CD8-positive, alpha-beta memory T cell (primary cell): ENCODE measurements around the gene ZNF587. TPM values are rescaled to one million over a fixed set of nuclear protein-coding genes. Genes with fewer than 3 reads are reported as not detected.
A peak's percentile ranks its signal among the peaks of the same experiment; 100 is the strongest.
"Not testable (repeated sequence)": the region's sequence is repeated elsewhere in the genome, so short reads cannot be mapped to it uniquely, and the experiment has no call there.

Source experiments
- CTCF ChIA-PET: fragments of 350-600 bp; sonication (Branson Sonifier 250); formaldehyde crosslinking; loops from one replicate; lab custom pipeline; 2021; ENCODE audit warnings: antibody characterized with exemption; lab: Charles Lee
- POLR2A ChIA-PET: fragments of 350-600 bp; sonication (Branson Sonifier 250); formaldehyde crosslinking; loops from one replicate; lab custom pipeline; 2021; ENCODE audit warnings: antibody characterized with exemption; lab: Charles Lee
- DNase-seq, 5 donors: peaks; one replicate each; pipeline versions ENCODE4 v3.0.0 to v3.0.0-alpha.2; 2020 to 2022; ENCODE audit warnings: mixed read lengths in 1 of 5
- H3K27ac ChIP-seq: one replicate; pipeline ENCODE4 v1.7.0; 2013; ENCODE audit warnings: low read depth, mild to moderate bottlenecking, low read length, moderate library complexity
- H3K27me3 ChIP-seq: 2 replicates; pipeline ENCODE4 v1.7.0; 2013; ENCODE audit warnings: low read length, mild to moderate bottlenecking; ENCODE audit not compliant: insufficient read depth, poor library complexity, severe bottlenecking
- H3K36me3 ChIP-seq: 2 replicates; pipeline ENCODE4 v1.7.0; 2013; ENCODE audit warnings: mild to moderate bottlenecking, low read length, moderate library complexity; ENCODE audit not compliant: insufficient read depth
- H3K4me1 ChIP-seq: 2 replicates; pipeline ENCODE4 v1.7.0; 2013; ENCODE audit warnings: mild to moderate bottlenecking, low read length, moderate library complexity; ENCODE audit not compliant: insufficient read depth
- H3K4me3 ChIP-seq: 2 replicates; pipeline ENCODE4 v1.7.0; 2013; ENCODE audit warnings: mild to moderate bottlenecking, low read length
- H3K9me3 ChIP-seq: 2 replicates; pipeline ENCODE4 v1.7.0; 2013; ENCODE audit warnings: mild to moderate bottlenecking, low read length
- H3K27ac Mint-ChIP-seq, 8 donors: one replicate each; pipeline ENCODE4 v1.8.0; 2020 to 2021; ENCODE audit warnings: mixed read lengths in 8 of 8, mild to moderate bottlenecking in 6 of 8, inconsistent platforms in 3 of 8, moderate library complexity in 3 of 8
- H3K27me3 Mint-ChIP-seq, 2 donors: one replicate each; pipeline ENCODE4 v1.8.0; 2020 to 2021; ENCODE audit warnings: mixed read lengths in 2 of 2, mild to moderate bottlenecking in 1 of 2, moderate library complexity in 1 of 2
- H3K36me3 Mint-ChIP-seq, 3 donors: one replicate each; pipeline ENCODE4 v1.8.0; 2020 to 2021; ENCODE audit warnings: mixed read lengths in 3 of 3, inconsistent platforms in 1 of 3, mild to moderate bottlenecking in 1 of 3
- H3K4me1 Mint-ChIP-seq, 3 donors: one replicate each; pipeline ENCODE4 v1.8.0; 2020 to 2021; ENCODE audit warnings: mixed read lengths in 3 of 3, inconsistent platforms in 1 of 3, mild to moderate bottlenecking in 1 of 3
- H3K4me3 Mint-ChIP-seq, 7 donors: one replicate each; pipeline ENCODE4 v1.8.0; 2020 to 2021; ENCODE audit warnings: mixed read lengths in 7 of 7, mild to moderate bottlenecking in 6 of 7, moderate library complexity in 4 of 7, inconsistent platforms in 2 of 7
- H3K9me3 Mint-ChIP-seq, 5 donors: one replicate each; pipeline ENCODE4 v1.8.0; 2020 to 2022; ENCODE audit warnings: mixed read lengths in 5 of 5, mild to moderate bottlenecking in 3 of 5, moderate library complexity in 2 of 5, inconsistent platforms in 1 of 5
- polyA plus RNA-seq: library from polyadenylated mRNA; unstranded; fragments of 300-500 nt; fragmentation: Illumina TruSeq; gene quantifications from one replicate; pipeline ENCODE4 v1.2.3, GENCODE V29; 2021
- total RNA-seq, 2 experiments: library from RNA; stranded (reverse); gene quantifications; one replicate each; pipeline ENCODE4 v1.2.3, GENCODE V29; 2021

Gene ZNF587
- total and polyA plus RNA-seq, 3 experiments from 2014 or later: 4.8 to 27.2 (median 24.2) TPM

GRCh38 chr19:57823608-57824007, 26.1 kb upstream of the ZNF587 start:
- H3K9me3 ChIP-seq, H3K27me3 Mint-ChIP-seq, H3K4me3 Mint-ChIP-seq, H3K27me3 ChIP-seq, DNase-seq, H3K4me3 ChIP-seq, CTCF ChIA-PET, H3K27ac ChIP-seq, POLR2A ChIA-PET, H3K9me3 Mint-ChIP-seq, H3K36me3 ChIP-seq: not testable (repeated sequence)
- Mint-ChIP-seq H3K36me3 (peaks cover 0 to 54% (median 6%) of the 10 kb centered on the region in 3 donors), H3K27ac (peak overlapping the region in 6 of 8 donors; percentile 0 to 56 (median 37)), H3K4me1 (peaks cover 55 to 71% (median 67%) of the 10 kb centered on the region in 3 donors)
- H3K4me1 ChIP-seq: peaks cover 10% of the 10 kb centered on the region

GRCh38 chr19:57825511-57825910, 24.1 kb upstream of the ZNF587 start:
- no peak for DNase-seq
- H3K4me1 ChIP-seq: peaks cover 3% of the 10 kb centered on the region
- H3K27ac Mint-ChIP-seq: peak overlapping the region in 1 of 8 donors; percentile 56
- ChIA-PET POLR2A (no interaction called here), CTCF (no interaction called here)
- no peaks in the 10 kb centered on the region for H3K9me3 ChIP-seq
- H3K27ac ChIP-seq: no peak overlapping the region
- H3K4me1 Mint-ChIP-seq: peaks cover 46 to 73% (median 67%) of the 10 kb centered on the region in 3 donors
- no peaks in the 10 kb centered on the region for H3K36me3 ChIP-seq
- no peaks in the 10 kb centered on the region for H3K27me3 Mint-ChIP-seq
- no peaks in the 10 kb centered on the region for H3K9me3 Mint-ChIP-seq
- H3K36me3 Mint-ChIP-seq: peaks cover 0 to 54% (median 6%) of the 10 kb centered on the region in 3 donors
- no peak overlapping the region for H3K4me3 Mint-ChIP-seq
- H3K27me3 ChIP-seq: no peaks in the 10 kb centered on the region
- H3K4me3 ChIP-seq: no peak overlapping the region

- peaks cover 24 to 50% (median 44%) of the 10 kb centered on the region in 3 donors for H3K4me1 Mint-ChIP-seq
- Histone ChIP-seq H3K9me3 (no peaks in the 10 kb centered on the region), H3K4me3 (no peak overlapping the region), H3K27ac (no peak overlapping the region), H3K4me1 (no peaks in the 10 kb centered on the region), H3K36me3 (no peaks in the 10 kb centered on the region), H3K27me3 (no peaks in the 10 kb centered on the region)
- CTCF ChIA-PET: interaction anchor here (1.3 kb wide), 1 partner anchor 106 kb away, joined by 4 read pairs; no protein-coding TSS in a partner anchor
- no peaks in the 10 kb centered on the region for H3K9me3 Mint-ChIP-seq
- no peak for DNase-seq
- peak overlapping the region in 2 of 8 donors; percentile 57 to 94 for H3K27ac Mint-ChIP-seq
- POLR2A ChIA-PET: no interaction called here
- peaks cover 3 to 36% (median 10%) of the 10 kb centered on the region in 3 donors for H3K36me3 Mint-ChIP-seq
- H3K4me3 Mint-ChIP-seq: no peak overlapping the region
- no peaks in the 10 kb centered on the region for H3K27me3 Mint-ChIP-seq
These were observed 20.3 kb upstream of the ZNF587 start for GRCh38 chr19:57829316-57829715.

DNA sequence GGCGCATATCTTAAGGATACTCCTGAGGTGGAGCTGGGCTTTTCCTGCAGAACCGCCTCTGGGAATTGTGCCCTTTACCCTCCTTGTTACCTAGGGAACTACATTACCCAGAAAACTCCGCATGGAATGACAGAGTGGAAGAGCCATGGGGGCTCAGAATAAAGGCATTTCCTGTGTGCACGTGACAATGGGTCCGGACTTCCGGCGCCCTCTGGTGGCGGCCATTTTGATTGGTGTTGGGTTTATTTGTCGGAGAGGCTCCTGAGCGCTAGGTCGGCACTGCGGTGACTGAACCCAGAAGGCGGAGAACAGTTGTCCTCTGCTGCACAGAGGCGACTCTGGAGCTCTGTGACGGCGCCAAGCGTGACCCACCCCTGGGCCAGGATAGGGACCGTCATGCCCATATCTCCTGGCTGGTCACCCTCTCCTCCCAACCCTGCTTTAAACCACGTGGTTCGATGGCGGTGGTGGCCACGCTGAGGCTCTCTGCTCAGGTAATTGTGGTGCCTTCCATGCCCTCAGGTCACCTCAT, 19.5 kb upstream of the ZNF587 start, which contains the start of gene ZNF587B:
ZNF587B (plus strand) TSS at position 229 of the 532 bp plus-strand sequence; CDS start at position 459, 230 bp downstream.
- H3K4me1 ChIP-seq: no peaks in the 10 kb centered on the region
- H3K4me3 Mint-ChIP-seq: peak within 1 kb of the TSS in 1 of 7 donors; percentile 23
- DNase-seq: peak in 4 of 5 donors; percentile 8 to 55 (median 18)
- H3K36me3 Mint-ChIP-seq: peaks cover 3 to 32% (median 8%) of the 10 kb centered on the region in 3 donors
- H3K27ac ChIP-seq: no peak within 1 kb of the TSS
- H3K9me3 Mint-ChIP-seq: no peaks in the 10 kb centered on the region
- no peaks in the 10 kb centered on the region for H3K36me3 ChIP-seq
- no peaks in the 10 kb centered on the region for H3K27me3 Mint-ChIP-seq
- CTCF ChIA-PET: interaction anchor here (1.3 kb wide), 1 partner anchor 107 kb away, joined by 4 read pairs; no protein-coding TSS in a partner anchor
- H3K4me1 Mint-ChIP-seq: peaks cover 19 to 45% (median 39%) of the 10 kb centered on the region in 3 donors
- POLR2A ChIA-PET: no interaction called here
- H3K4me3 ChIP-seq: no peak within 1 kb of the TSS
- peak within 1 kb of the TSS in 3 of 8 donors; percentile 47 to 94 (median 57) for H3K27ac Mint-ChIP-seq
- no peaks in the 10 kb centered on the region for H3K9me3 ChIP-seq
- no peaks in the 10 kb centered on the region for H3K27me3 ChIP-seq

DNA sequence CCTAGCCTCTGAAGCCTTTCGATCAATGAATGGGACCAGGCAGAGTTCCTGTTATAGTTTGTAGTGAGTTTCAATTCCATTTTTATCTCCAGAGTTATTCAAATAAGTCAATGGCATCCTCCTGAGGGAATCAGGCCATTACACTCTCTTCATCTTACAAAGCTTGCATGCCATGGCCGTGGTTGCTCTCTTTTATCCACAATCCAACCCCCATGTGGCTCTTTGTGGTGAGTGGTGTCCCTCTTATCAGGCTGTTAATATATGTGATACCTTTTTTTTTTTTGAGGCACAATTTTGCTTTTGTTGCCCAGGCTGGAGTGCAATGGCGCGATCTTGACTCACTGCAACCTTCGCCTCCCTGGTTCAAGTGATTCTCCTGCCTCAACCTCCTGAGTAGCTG, 12.7 kb upstream of the ZNF587 start:
- H3K4me3 Mint-ChIP-seq: not testable (repeated sequence)

GRCh38 chr19:57838622-57839191, 11.0 kb upstream of the ZNF587 start:
- POLR2A ChIA-PET, H3K27ac ChIP-seq: not testable (repeated sequence)
- peaks cover 4 to 52% (median 7%) of the 10 kb centered on the region in 3 donors for H3K36me3 Mint-ChIP-seq

More for the DNA sequence above, 12.7 kb upstream of the ZNF587 start:
- DNase-seq, H3K27ac Mint-ChIP-seq, H3K27me3 Mint-ChIP-seq, CTCF ChIA-PET, H3K9me3 ChIP-seq, H3K27me3 ChIP-seq, H3K4me3 ChIP-seq, H3K4me1 ChIP-seq, H3K36me3 ChIP-seq, H3K9me3 Mint-ChIP-seq, H3K27ac ChIP-seq, POLR2A ChIA-PET: not testable (repeated sequence)
- Mint-ChIP-seq H3K36me3 (peaks cover 4 to 41% (median 7%) of the 10 kb centered on the region in 3 donors), H3K4me1 (peaks cover 13 to 24% (median 16%) of the 10 kb centered on the region in 3 donors)

DNA sequence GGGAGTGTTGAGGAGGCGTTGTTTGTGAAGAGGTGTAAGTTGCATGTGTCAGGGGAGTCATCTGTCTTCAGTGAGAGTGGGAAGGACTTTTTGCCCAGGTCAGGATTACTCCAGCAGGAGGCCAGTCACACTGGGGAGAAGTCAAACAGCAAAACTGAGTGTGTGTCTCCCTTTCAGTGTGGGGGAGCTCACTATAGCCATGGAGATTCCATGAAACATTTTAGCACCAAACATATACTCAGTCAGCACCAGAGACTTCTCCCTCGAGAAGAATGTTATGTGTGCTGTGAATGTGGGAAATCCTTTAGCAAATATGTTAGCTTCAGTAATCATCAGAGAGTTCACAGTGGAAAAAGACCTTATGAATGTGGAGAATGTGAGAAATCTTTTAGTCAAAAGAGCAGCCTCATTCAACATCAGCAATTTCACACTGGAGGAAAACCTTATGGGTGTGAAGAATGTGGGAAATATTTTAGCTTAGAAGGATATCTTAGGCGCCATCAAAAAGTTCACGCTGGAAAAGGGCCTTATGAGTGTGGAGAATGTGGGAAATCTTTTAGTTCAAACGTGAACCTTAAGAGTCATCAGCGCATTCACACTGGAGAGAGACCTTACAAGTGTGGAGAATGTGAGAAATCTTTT, 8.4 kb upstream of the ZNF587 start:
- no peak overlapping the region for H3K27ac Mint-ChIP-seq

More at GRCh38 chr19:57838622-57839191, 11.0 kb upstream of the ZNF587 start:
- H3K27me3 ChIP-seq, H3K27me3 Mint-ChIP-seq, H3K4me3 Mint-ChIP-seq, H3K9me3 Mint-ChIP-seq, DNase-seq, CTCF ChIA-PET, H3K36me3 ChIP-seq, H3K9me3 ChIP-seq, H3K4me1 ChIP-seq, H3K4me3 ChIP-seq: not testable (repeated sequence)
- peak overlapping the region in 6 of 8 donors; percentile 39 to 86 (median 70) for H3K27ac Mint-ChIP-seq
- H3K4me1 Mint-ChIP-seq: peaks cover 9 to 18% (median 9%) of the 10 kb centered on the region in 3 donors

GRCh38 chr19:57847164-57847563, 2.5 kb upstream of the ZNF587 start:
- H3K27ac Mint-ChIP-seq, DNase-seq, H3K27me3 ChIP-seq, H3K9me3 Mint-ChIP-seq, H3K27me3 Mint-ChIP-seq, H3K4me3 ChIP-seq, POLR2A ChIA-PET, H3K27ac ChIP-seq, H3K9me3 ChIP-seq, H3K36me3 ChIP-seq, CTCF ChIA-PET: not testable (repeated sequence)
- H3K4me1 ChIP-seq: peaks cover 16% of the 10 kb centered on the region
- Mint-ChIP-seq H3K36me3 (peaks cover 0 to 41% (median 9%) of the 10 kb centered on the region in 3 donors), H3K4me3 (peak overlapping the region in 1 of 7 donors; percentile 37), H3K4me1 (peaks cover 20 to 31% (median 30%) of the 10 kb centered on the region in 3 donors)

More for the DNA sequence above, 8.4 kb upstream of the ZNF587 start:
- ChIA-PET POLR2A (no interaction called here), CTCF (no interaction called here)
- Mint-ChIP-seq H3K4me3 (no peak overlapping the region), H3K9me3 (no peaks in the 10 kb centered on the region), H3K27me3 (no peaks in the 10 kb centered on the region), H3K4me1 (peaks cover 9 to 18% (median 9%) of the 10 kb centered on the region in 3 donors), H3K36me3 (peaks cover 4 to 65% (median 10%) of the 10 kb centered on the region in 3 donors)
- Histone ChIP-seq H3K27ac (no peak overlapping the region), H3K4me3 (no peak overlapping the region), H3K4me1 (no peaks in the 10 kb centered on the region), H3K27me3 (no peaks in the 10 kb centered on the region), H3K36me3 (no peaks in the 10 kb centered on the region), H3K9me3 (no peaks in the 10 kb centered on the region)
- DNase-seq: no peak
